GM18498 (cell line): Measurements from ENCODE around the gene GNLY.
A peak's percentile ranks its signal among the peaks of the same experiment; 100 is the strongest.

Experiments
- ATAC-seq: cut with Tn5 transposase; IDR thresholded peaks from one replicate; pipeline ENCODE4 v1.9.1; 2021; ENCODE audit warnings: mild to moderate bottlenecking, moderate library complexity; ENCODE audit not compliant: unreplicated experiment

GNLY gene

GRCh38 chr2:85741211-85741832 lies 47.2 kb downstream of the GNLY start:
- no peak for ATAC-seq

GRCh38 chr2:85741833-85742455 lies 47.8 kb downstream of the GNLY start:
- ATAC-seq, result no peak

GRCh38 chr2:85743304-85743978 lies 49.3 kb downstream of the GNLY start:
- no peak for ATAC-seq

- ATAC-seq, result no peak
Observed at GRCh38 chr2:85744055-85744454, 49.9 kb downstream of the GNLY start.

GRCh38 chr2:85744741-85745601 lies 50.8 kb downstream of the GNLY start:
- no peak for ATAC-seq

- ATAC-seq, result no peak
Observed at GRCh38 chr2:85745619-85746018, 51.5 kb downstream of the GNLY start.

- ATAC-seq, result no peak
Observed at GRCh38 chr2:85746321-85747004, 52.3 kb downstream of the GNLY start.

GRCh38 chr2:85747441-85747840 lies 53.3 kb downstream of the GNLY start:
- ATAC-seq, result no peak

GRCh38 chr2:85748039-85748734 lies 54.0 kb downstream of the GNLY start:
- ATAC-seq, result peak; percentile 74
